Glomerular endothelial cell (primary cell): ENCODE results near the gene PLA2G4F. TPM values are rescaled to one million over a fixed set of nuclear protein-coding genes. Genes with fewer than 3 reads are reported as not detected.
A peak's percentile ranks its signal among the peaks of the same experiment; 100 is the strongest.

Experiments used
- DNase-seq: peaks from one replicate; pipeline ENCODE4 v3.0.0-alpha.2; 2011; ENCODE audit warnings: low read depth, low spot score; ENCODE audit errors: extremely low read depth
- total RNA-seq: library from RNA; depleted of rRNA; stranded (reverse); fragments of >200 nt; gene quantifications from 2 replicates; pipeline ENCODE4 v1.2.3, GENCODE V29; 2015

Gene PLA2G4F, protein sequence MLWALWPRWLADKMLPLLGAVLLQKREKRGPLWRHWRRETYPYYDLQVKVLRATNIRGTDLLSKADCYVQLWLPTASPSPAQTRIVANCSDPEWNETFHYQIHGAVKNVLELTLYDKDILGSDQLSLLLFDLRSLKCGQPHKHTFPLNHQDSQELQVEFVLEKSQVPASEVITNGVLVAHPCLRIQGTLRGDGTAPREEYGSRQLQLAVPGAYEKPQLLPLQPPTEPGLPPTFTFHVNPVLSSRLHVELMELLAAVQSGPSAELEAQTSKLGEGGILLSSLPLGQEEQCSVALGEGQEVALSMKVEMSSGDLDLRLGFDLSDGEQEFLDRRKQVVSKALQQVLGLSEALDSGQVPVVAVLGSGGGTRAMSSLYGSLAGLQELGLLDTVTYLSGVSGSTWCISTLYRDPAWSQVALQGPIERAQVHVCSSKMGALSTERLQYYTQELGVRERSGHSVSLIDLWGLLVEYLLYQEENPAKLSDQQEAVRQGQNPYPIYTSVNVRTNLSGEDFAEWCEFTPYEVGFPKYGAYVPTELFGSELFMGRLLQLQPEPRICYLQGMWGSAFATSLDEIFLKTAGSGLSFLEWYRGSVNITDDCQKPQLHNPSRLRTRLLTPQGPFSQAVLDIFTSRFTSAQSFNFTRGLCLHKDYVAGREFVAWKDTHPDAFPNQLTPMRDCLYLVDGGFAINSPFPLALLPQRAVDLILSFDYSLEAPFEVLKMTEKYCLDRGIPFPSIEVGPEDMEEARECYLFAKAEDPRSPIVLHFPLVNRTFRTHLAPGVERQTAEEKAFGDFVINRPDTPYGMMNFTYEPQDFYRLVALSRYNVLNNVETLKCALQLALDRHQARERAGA
- not detected in 2 replicates for total RNA-seq

DNA sequence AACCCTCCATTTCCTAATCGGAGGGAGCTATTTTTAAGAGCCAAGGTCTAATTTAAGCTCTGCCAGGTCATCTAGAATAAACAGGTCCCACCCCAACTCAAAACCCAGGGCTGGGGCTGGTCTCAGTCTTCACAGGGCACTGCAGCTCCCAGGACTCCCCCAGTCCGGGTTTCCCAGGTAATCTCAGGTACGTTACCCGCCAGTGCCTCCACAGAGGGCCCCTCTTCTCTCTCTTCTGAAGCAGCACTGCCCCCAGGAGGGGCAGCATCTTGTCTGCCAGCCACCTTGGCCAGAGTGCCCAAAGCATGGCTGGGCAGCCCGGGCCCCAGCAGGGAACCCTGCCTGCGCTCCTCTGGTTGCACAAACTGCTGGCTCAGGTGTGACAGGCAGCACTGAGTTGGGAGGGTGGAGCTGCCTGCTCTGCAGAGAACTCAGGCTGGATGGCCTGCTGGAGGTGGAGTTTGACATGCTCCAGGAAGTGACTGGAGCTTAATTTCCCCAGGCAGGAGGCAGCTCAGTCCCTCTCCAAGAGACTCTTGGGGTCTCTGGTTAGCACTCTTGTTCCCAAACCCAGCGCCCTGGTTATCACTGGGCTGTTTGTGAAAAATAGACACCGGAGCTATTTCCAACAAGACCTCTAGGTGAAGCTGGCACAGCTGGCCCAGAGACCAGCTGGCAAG is at the start of gene PLA2G4F:
Gene PLA2G4F (minus strand): TSS at position 394 of the 680 bp plus-strand sequence. CDS start 87 bp downstream, at position 307.
- DNase-seq, result no peak

DNA sequence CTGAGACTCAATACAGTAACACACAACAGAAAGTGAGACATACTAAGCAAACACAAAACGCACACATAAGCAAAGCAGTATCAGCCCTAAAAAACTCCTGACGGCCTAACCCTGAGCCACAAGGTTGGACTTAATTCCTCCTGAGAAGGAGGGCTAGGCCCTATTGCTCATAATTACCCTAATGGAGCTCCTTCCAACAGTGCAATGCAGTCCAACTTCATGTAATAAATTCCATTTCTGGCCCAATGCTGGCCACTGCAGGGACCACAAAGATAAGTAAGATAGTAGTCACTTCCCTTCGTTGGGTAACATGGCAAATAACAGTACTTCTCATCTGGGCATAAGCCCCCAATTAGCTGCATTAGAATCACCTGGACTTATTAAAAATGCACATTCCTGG is 47.5 kb upstream of the PLA2G4F start:
- no peak for DNase-seq

DNA sequence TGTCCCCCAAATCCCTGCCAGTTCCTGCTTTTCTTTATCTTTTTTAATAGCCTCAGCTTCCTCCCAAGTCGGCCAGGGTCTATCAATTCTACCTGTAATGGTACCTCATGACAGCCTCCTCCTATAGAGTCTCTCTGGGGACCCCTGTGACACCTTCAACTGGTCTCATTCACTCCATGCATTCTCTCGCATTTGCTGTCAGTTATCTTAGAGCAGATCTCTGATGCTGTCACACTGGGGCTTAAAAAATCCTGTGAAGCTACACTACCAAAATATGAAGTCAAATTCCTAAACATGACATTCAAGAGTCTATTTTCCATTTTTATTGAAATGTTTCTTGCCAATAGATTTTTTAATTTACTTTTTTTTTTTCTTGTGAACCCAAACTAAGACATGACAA is 46.2 kb upstream of the PLA2G4F start:
- no peak for DNase-seq

DNA sequence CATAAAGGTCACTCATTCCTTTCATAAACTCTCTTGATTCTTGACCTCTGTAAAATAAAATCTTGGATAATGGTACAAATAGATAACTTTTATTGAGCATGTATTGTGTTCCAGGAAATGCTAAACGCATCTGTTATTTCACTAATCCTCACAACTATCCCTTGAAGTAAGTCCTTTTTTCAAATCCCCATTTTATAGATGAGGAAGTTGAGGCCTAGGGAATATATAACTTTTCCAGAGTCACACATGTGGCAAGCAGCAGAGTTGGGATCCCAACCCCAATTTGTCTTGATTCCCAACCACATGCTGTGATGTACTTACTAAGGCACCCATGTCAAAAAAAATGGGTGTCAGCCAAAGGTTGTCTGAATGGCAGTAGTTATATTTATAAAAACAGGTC is 45.4 kb upstream of the PLA2G4F start:
- DNase-seq, result no peak

DNA sequence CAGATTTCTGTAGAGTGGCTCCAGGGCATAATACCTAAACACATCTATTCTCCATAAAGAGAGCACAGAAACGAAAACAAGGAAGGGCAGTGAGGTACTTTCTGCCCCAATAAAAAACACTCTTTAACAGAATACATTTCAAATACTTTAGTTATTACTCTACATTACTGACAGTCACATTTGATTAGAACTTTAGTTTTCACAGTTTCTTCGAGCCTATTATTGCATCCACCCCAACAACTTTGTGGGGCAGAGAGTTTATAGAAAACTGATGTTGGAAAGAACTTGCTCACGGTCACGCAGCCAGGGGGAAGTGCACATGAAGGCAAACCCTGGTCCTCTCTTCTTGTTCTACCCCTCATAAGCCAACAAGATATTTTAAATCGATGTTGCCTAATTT is 42.7 kb upstream of the PLA2G4F start:
- no peak for DNase-seq

DNA sequence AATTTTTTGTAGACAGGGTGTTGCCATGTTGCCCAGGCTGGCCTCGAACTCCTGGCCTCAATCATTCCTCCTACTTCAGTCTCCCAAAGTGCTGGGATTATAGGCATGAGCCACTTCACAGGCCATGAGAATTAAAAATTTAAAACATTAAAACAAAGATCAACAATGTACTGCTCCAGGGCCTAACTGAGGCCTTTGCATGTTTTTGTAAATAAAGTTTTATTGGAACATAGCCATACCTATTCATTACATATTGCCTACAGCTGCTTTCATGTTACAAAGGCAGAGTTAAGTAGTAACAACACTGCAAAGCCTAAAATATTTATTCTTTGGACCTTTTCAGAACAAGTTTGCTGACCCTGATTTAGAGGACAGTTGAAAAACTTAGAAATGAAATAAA is 42.1 kb upstream of the PLA2G4F start:
- no peak for DNase-seq

DNA sequence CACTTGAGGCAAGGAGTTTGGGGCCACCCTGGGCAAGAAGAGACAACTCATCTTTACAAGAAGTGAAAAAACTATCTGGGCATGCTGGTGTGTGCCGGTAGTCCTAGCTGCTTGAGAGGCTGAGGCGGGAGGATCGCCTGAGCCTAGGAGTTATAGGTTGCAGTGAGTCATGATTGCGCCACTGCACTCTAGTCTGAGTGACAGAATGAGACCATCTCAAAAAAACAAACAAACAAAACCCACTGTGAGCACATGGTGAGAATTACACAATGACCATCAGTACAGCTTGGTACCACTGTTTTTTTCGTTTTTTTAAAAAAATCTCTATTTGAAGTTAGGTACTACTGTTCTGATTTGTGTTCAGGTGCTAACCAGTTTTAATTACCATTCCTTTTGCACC is 38.1 kb upstream of the PLA2G4F start:
- DNase-seq, result no peak

DNA sequence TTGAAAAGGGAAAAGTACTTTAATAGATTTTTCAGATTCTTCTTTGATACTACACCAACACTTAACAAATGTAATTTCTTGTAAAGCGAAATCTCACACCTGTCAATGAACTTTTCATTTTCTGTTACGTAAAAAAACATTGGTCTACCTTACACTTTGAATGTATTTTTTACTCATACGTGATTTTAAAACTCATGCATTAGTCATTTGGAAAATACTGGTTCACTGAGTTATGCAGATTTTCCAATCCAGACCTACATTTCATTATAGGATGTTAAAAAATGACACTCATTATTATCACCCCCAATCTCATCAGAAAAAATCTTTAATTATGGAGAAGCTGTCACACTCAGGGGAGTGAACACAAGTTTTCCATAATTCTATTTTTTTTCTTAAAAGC is 36.9 kb upstream of the PLA2G4F start:
- no peak for DNase-seq

DNA sequence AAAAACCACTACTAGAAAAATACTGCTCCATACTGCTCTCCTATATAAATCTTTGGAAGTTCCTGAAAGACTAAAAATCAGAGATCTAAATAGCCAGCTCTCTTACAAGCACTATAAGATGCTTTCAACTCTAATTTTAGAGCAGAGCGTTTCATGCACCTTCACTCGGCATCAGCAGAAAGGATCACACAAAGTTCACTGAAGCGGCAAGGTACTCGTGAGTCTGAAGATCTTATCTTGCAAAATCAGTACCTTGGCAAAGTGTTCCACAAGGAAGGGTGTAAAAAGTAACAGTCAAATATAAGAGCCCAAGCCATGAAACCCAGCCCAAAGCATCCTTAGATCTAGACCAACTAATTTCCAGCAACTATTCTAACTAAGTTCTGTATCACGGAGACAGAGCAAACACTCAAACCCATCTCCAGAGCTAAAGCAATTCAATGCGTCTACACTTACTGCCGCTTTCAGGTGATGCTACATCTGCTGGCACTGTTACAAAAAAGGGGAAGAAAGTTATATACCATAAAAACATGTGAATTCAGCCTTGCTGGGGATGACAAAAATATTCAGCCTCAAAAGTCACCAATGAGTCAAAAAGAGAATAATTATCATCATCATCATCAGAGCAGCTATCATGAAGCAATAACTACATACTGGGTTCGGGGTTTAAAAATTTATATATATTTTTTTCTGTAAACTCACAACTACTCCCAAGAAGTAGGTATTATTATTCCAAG is 35.3 kb upstream of the PLA2G4F start:
- no peak for DNase-seq

DNA sequence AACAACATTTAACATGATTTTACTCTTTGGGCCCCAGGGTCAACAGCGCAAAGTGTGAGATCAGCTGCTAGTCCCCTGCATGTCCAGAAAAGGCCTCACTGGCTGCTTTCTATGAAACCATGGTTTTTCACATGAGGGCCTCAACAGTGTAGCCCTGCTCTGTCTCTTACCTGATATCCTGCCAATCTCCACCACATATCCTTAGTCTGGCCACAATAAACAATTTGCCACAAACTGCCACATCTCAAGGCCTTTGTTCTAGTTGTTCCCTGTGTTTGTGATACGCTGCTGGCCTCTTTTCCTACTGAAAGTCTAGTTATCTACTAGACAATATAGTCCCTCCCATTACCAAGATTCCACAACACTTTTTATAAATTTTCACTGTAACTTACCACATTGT is 33.9 kb upstream of the PLA2G4F start:
- no peak for DNase-seq

DNA sequence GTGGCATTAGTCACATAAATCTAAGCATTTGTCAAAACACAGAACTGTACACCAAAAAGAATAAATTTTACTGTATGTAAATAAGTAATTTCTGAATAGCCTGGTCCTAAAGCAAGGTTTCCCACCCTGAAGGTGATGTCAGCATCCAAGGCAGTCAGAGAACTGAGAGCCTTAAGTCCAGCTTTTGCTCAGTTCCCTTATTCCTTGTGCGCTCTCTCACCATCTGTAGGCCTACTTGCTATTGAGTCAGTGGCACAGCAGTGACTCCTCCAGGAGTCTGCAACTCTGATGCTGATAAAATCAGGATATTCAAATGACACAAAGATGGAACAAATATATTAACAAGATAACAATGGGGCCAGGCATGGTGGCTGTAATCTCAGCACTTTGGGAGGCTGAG is 29.4 kb upstream of the PLA2G4F start:
- DNase-seq, result no peak

DNA sequence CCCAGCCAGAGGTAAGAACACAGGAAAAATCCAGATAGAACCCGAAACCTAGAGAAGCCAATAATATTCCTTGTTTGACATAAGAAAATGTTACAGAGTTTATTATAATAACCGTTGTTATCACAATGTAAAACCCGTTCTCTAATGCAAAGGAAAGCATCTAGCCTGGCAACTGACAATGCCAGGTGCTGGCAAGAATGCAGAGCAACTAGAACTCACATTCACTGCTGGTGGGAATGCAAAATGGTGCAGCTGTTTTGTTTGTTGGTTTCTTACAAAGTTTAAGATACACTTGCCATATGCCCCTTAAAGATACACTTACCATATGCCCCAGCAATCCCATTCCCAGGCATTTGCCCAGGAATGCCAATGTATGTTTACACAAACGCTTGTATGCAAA is 28.3 kb upstream of the PLA2G4F start:
- DNase-seq, result no peak

DNA sequence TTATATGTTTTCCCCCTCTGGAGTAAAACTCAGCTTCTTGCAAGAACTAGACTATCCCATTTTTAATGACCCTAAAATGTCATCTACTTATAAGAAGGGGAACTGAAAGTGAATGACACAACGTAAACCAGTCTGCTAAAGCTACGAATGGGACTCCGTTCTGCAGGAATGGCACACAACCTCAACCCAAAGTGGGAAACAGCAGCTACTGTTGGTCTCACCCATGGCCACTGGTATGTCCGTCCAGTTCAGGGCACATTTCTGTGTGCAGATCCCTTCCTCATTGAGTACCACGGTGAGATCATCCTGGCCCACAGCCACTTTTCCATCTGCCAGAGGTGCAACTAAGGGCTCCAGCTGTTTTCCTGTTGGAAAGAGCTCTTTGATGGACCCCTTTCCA is 27.9 kb upstream of the PLA2G4F start:
- DNase-seq, result no peak

DNA sequence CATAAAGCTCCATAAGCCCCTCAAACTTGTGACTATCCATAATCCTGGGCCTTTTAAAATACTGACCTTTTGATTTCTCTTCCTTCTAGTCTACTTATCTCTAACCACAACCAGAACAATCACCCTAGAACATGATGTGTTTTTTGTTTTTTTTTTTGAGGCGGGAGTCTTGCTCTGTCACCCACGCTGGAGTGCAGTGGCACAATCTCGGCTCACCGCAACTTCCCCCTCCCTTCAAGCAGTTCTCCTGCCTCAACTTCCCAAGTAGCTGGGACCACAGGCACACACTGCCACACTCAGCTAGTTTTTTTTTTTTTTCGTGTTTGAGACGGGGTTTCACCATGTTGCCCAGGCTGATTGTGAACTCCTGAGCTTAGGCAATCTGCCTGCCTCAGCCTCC is 26.5 kb upstream of the PLA2G4F start:
- no peak for DNase-seq

DNA sequence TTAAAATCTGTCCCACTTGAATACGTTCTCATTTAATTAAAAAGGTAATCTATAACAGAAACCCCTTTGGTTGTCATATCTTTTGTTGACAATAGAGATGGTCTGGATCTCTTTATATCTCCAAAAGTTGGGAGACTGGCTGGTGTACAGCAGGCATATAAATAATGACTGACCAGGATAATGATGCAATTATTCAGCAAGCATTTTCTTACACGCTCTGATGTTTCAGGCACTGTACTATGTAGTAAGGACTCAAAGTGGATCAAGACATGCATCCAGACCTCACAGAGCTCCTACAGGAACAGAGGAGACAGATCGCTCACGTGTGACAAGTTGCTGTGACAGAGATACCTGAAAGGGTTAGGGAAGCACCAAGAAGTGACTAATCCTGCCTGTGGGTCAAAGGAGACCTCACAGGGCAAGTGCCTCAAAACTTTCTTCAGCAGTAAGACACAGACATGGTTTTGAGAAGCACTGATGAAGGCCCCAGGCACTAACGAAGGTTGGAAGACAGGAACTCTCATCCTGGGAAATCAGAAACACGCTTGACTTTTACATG is 26.0 kb upstream of the PLA2G4F start:
- DNase-seq, result no peak

DNA sequence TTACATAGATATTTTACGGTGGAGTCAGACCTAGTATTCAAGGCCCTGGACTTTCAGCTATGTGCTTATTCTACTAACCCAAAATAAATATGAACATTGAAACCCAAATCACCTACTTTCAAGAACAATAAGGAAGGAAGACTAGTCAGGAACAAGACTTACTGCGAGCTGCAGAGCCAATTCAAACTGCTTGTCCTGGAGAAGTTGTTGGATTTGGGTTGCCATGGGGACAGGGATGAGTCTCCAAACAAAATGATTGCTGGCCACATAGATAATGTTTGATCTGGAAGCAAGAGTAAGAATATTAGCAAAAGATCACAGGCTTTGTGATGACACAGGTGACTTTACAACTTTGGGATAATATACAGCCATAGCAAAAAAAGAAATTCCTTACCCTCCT is 21.6 kb upstream of the PLA2G4F start:
- no peak for DNase-seq

DNA sequence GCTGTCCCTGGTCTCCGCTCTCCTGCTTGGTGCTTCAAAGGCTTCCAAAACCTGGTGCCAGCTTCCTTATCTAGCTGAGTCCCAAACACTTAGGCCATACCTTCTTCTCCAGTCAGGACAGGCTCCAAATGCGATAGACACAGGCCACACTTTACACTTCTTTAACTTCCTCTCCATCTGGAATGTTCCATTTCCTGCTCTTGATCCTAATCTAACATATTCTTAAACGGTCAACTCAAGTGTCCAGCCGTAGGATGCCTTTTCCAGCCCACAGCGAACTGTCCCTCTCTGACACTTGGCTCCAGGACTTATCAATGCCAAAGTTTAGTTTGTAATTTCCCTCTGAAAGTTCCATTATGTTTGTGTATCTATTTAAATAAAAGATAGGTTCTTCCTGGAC is 19.2 kb upstream of the PLA2G4F start:
- DNase-seq, result peak; percentile 23

DNA sequence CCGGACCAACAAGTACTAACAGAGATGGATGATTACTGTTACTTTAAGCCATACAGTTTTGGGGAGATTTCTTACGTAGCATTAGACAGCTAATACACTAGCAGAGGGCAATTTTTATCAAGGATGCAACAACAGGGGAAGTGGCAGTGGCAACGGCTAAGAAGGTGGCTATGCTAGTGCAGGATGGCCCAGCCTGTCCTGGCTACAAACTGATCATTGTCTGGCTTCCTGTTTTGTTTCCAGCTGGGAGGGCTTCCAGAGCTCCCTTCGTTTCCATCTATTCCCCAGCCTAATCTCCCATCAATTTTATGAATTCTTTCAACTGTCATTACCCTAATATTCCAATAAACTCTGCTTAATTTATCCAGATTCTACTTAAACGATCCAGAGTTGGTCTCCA is 16.0 kb upstream of the PLA2G4F start:
- no peak for DNase-seq

DNA sequence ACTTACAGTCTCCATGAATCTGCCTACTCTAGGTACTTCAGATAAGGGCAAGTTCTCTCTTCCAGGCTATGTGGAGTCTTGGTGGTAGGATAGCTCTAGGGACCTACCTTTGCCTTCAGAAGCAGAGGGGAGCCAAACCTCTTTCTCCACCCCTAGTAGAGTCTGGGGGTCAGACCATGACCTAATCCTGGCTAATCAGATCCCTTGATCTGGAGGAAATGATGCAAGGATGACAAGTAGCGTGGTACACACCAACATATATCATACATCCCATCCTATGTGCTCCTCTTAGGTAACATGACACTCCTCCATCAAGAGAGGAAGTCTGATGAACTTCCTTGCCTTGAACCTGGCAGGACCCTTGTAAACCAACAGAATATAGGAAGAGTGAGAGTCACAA is 15.4 kb upstream of the PLA2G4F start:
- DNase-seq, result no peak

DNA sequence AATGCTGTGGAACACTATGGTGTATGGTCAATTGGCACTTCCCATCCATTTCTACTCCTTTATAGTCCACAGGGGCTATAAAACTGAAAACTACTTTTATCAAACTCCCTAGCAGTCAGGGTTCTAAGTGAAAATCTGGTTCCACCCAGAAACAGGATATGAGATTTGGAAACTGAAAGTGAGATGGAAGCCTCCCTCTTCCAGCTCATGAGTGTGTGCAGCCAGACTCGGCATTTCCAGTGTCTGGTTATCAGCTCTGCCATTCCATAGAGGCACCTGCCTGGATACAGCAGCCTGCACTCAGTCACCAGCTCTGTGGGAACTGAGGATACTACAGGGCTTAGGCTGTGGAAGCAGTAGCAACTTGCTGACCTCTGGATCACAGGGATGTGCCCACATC is 14.7 kb upstream of the PLA2G4F start:
- DNase-seq, result no peak
